Midbrain (tissue), 1 donor: ENCODE results near the gene CFAP100.

Experiments used
- DNase-seq: peaks from one replicate; lab custom pipeline; 2025; lab: John Stamatoyannopoulos, UW

CFAP100 gene

GRCh38 chr3:126441256-126441880 is 46.7 kb downstream of the CFAP100 start:
- no peak for DNase-seq

GRCh38 chr3:126442094-126442855 is 47.6 kb downstream of the CFAP100 start:
- no peak for DNase-seq

GRCh38 chr3:126442856-126443242 is 48.1 kb downstream of the CFAP100 start:
- DNase-seq: no peak

- DNase-seq: no peak
These were observed 50.8 kb downstream of the CFAP100 start for GRCh38 chr3:126445506-126445905.

- DNase-seq: no peak
These were observed 51.6 kb downstream of the CFAP100 start for GRCh38 chr3:126446301-126446700.

- DNase-seq: no peak
These were observed 52.1 kb downstream of the CFAP100 start for GRCh38 chr3:126446791-126447190.

DNA sequence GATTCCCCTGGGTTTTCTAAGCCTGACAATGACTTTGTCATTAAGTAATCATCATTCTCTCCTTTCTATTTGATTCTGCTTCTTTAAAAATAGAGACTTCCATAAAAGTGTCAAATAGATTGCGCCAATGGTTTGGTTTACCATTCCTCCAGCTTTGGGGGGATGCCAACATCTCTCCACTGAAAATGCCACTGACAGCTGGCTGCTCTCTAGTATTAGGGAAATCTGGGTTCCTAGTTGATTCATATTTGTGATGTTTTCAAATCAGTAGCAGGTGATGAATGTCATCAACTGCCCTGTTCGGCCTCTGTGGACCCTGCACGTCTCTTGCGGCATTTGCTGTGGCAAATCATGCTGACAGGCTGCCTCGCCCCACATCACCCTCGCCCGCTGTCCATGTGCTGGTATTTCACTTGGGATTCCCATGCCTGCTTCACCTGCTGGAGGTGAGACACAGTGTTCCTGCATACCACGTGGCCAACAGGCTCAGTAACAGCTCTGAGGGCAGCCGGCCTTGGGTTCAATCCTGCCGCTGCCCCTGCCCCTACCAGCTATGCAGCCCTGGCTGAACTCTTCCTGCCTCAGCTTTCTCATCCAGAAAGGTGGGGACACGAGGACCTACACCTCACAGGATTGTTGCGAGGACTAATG is 52.9 kb downstream of the CFAP100 start:
- DNase-seq: no peak

GRCh38 chr3:126448136-126448892 is 53.6 kb downstream of the CFAP100 start:
- DNase-seq: no peak

DNA sequence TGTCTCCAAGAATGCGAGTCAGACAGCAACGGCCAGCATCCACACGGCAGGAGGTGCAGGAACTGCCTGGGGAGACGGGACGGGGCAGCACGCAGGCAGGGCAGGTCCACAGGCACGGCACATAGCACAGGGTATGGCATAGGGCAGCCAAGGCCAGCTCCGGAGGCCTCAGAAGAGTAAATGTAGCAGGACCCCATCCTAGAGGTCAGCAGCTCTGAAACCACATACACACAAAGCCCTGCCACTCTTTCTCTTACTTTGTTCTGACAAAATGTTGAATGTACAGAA is 54.1 kb downstream of the CFAP100 start:
- DNase-seq: no peak

DNA sequence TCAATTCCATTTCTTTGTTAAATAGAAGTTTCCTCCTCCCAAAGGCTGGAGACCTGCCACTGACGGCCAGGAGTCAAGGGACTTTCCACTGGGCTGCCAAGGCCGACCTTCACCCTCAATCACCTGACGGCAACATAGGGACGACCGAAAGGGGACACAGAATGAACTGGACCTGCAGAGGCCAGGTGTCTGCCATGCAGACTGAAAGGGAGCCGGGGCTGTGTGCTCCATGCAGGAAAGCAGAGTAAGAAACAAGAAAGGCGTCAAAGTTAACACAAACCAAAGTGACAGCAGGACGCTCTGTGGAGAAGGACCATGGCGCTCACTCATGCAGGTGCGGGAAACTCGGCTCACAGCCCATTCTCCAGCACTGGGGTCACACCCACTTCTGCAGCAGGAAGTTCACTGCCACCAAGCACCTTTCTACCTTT is 54.9 kb downstream of the CFAP100 start:
- no peak for DNase-seq

DNA sequence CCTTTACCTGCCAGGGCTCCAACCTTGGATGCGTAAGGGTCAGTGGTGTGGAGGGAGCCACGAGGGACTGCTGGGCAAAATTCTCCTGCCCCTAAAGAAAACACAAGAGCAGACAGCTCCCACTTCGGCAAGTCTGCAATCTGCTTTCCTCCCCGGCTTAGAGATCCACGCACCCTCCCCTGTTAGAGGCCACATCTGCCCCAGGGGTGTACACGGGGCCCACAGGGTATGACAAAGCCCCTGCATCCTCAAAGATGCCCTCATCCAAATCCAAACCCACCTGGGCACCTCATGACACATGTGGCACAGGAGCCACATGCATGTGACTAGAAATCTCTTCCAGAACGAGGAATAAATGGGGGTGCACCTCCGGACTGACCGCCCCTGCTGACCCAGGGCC is 55.5 kb downstream of the CFAP100 start:
- DNase-seq: no peak

DNA sequence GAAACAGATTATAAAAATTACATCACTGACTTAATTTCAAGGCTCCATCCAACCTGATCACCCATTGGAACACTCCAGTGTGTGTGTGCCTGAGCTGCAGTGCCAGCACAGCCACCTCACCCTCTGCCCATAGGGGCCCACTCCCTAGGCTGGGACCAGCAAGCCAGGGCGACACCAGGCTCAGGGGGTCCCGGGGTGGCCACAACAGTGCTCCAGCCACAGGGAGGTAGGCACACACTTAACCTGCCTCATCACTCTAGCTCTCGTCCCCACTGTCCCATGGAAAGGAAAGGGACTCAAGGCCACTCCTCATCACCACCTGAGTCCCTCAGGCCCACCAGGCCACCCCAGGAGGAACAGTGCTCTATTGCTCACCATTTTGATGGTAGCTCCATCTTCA is 56.0 kb downstream of the CFAP100 start:
- DNase-seq: no peak

DNA sequence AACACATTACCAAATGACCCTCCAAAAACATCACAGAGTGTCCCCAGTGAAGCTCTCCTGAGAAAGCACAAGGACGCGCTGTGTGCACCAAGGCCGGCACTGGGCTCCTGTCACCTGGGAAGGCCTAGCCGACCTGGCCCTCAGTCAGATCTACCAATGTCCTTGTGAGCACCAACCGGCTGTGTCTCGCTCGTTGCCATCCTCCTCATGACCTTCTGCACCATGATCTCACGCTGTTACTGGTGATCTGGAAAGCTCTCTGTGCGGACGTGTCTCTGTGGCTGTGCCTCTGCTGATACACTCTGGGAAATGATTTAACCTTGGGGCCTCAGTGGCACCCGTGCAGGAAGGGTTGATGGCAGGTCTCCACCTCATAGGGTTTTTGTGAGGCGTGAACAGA is 56.8 kb downstream of the CFAP100 start:
- DNase-seq: no peak

- no peak for DNase-seq
These were observed 57.5 kb downstream of the CFAP100 start for GRCh38 chr3:126452213-126452612.

DNA sequence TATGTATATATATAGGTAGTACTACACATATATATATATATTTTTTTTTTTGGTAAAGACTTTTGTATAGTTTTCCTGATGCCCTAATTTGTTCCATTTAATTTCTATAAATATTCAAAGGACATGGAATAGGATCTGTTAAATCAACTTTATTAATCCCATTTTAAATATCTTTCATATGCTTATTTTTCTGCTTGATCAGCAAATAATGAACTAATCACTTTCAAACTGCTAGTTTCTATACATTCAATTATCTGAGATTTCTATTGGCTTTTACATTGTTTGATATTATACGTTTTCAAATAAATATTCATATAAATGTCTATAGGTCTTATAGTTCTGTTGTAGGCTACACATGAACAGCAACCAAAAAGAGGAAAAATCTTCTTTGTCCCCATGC is 59.3 kb downstream of the CFAP100 start:
- DNase-seq: no peak

DNA sequence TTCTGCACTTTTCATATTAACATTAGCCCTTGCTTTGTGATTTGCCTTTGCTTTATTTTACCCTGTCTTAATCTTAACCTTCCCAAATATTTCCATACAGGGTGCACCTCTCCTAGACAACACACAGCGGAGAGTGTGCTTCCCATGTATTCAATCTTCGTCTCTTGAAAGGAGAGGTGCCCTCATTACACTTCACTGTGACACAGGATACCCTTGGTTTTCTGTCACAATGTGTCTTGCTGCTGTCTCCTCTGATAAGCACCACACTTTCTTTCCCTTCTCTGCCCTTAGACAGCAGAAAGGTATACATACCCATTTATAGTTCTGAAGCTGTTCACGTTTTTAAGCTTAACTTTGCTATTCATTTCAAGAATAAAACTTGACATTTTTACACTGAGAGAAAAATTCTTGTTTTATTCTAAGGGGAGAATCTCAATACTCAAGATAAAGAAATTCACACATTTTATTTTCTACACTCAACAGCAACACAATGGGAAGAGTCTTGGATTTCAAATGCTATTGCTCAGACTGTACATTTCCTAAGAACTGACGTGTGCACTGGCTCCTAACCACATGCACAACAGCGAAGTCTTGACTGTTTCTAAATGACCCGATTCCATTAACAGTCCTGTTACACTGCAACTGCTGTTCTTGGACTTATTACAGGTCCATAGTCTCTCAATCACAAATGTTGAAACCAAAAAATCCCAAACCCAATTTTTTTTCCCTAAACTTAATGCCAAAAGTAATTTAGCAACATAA is 59.9 kb downstream of the CFAP100 start:
- DNase-seq: no peak

DNA sequence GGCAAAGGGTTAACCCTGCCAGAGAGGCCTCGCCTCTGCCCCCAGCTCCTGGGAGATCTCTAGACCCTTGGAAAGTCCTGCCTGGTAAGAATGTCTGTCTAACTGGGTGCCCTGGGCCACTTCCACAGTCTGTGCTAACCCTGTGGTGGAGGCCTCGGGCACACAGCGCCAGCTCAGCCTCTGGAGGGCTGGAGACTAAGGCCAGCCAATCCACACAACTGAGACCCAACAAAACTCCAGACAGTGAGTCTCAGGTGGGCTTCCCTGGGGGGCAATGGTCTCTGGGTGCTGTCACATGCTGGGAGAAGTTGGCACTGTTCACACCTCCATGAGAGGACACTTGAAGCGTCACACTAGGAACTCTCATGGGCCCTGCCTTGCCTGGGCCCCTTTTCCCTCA is 61.5 kb downstream of the CFAP100 start:
- DNase-seq: no peak

DNA sequence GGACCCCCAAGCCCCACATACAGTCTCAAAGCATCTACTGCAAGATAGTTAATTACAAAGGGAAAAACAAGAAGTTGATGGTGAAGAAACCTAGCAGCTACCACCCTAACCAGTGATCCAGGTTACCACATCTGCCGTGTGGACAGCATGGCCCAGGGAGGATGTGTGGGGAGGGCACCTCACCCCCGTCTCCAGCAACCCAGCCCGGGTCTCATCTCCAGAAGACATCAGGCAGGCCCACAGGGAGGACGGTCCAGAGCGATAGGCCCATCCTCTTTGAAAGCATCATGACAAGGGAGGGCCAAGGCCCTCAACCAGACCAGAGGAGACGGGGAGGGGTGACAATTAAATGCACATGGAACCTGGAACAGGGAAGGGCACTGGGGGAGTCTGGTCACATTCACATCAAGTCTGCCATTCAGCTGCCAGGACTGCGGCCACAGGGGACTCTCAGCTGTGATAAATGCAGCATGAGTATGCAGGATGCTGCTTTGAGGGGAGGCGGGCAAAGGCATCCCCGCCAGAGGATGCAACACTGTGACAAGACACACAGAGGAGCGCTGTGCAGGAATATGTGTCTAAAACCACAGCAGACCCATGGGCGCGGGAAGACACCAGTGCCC is 62.2 kb downstream of the CFAP100 start:
- DNase-seq: no peak

DNA sequence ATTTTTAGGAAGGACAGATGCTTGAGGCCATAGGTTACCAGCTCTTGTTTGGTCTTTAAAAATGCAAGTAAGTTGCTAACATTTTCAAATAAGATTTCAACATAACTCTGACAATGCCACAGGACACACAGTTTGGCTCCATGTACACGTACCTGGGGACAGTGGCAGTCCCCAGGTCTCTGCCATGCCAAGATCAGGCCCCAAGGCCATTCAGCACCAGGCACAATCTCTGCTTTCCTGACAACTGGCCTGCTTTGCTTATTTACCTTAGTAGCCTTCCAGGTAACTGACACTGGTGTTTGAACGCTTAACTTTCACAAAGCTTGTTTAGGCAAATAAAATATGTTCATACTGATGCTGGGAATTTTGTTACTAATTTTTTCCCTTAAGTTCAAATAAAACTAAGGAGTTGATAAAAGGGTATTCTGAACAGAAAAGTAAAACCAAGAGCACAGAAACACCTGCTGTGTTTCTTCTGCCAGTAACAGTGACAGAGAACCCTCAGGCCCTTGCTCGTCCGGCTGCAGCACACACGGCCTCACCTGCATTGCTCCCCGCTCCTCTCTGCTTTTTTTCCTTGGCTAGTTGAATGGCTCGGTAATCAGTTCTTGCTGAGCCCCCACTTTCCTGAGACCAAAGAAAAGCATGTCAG is 64.5 kb downstream of the CFAP100 start:
- no peak for DNase-seq

- no peak for DNase-seq
These were observed 65.0 kb downstream of the CFAP100 start for GRCh38 chr3:126459763-126460127.

DNA sequence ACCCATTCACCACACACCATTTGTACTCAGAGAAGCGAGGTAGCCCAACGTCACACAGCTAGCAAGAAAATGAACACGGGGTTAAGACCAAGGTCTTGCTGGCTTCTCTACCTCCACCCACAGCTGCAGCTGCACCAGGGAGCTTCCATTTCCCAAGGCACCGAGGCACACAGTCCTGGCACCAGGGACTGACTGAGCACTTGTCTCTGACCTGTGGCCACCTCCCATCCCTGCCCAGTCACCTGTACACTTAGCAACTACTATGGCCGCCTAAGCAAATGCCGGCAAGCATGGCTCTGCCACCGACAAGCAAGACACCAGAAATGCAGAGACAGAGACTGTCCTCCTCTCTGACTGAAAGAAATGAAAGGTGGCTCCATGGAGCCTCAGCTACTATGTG is 65.7 kb downstream of the CFAP100 start:
- DNase-seq: no peak
